Measurements from ENCODE around the gene OGDH. TPM values are rescaled to one million over a fixed set of nuclear protein-coding genes. Genes with fewer than 3 reads are reported as not detected.

OGDH gene
- total and polyA plus RNA-seq, 2 experiments from 2014 or later, result 13.5 to 76.9 TPM

GRCh38 chr7:44694326-44694725, 87.9 kb downstream of the OGDH start:
- no peaks in the 10 kb centered on the region for H3K4me1 Mint-ChIP-seq
- no peak overlapping the region for H3K27ac Mint-ChIP-seq
- no peaks in the 10 kb centered on the region for H3F3A ChIP-seq (replicated peaks; ENCODE audit: low read depth)
- H3K27me3 Mint-ChIP-seq (ENCODE audit: insufficient read depth, low read depth, poor library complexity), result peaks cover 4% of the 10 kb centered on the region
- H3K9me3 Mint-ChIP-seq, result no peaks in the 10 kb centered on the region
- H3K4me2 ChIP-seq, result no peak overlapping the region
- peaks cover 53% of the 10 kb centered on the region for H3K36me3 Mint-ChIP-seq (ENCODE audit: low read depth)
- peaks cover 7% of the 10 kb centered on the region; the same call in 1 of the 2 replicates for H3K36me3 ChIP-seq (ENCODE audit: insufficient read depth)
- H3K9me2 ChIP-seq (ENCODE audit: insufficient read depth), result no peaks in the 10 kb centered on the region
- no peaks in the 10 kb centered on the region for H4K20me1 ChIP-seq (replicated peaks; ENCODE audit: insufficient read depth)
- H3K27me3 ChIP-seq (ENCODE audit: insufficient read depth), result no peaks in the 10 kb centered on the region
- H3K4me1 ChIP-seq (ENCODE audit: insufficient read depth), result no peaks in the 10 kb centered on the region
- ATAC-seq, result no peak
- H3K4me3 ChIP-seq, result no peak overlapping the region
- TF ChIP-seq ZNF462 (CRISPR knock-in tag; IDR thresholded peaks at IDR 0.05) (no peak), CTCF (conservative IDR thresholded peaks at IDR 0.05; ENCODE audit: low read depth in 2 of 2) (no peak), STAT1 (IDR thresholded peaks at IDR 0.05; ENCODE audit: unreplicated experiment) (no peak), JUNB (IDR thresholded peaks at IDR 0.05; ENCODE audit: unreplicated experiment) (no peak), ETS1 (IDR thresholded peaks at IDR 0.05) (no peak), EZH2phosphoT487 (IDR thresholded peaks at IDR 0.05; ENCODE audit: unreplicated experiment) (no peak), NANOG (IDR thresholded peaks at IDR 0.05; ENCODE audit: borderline replicate concordance) (no peak), CREB1 (CRISPR knock-in tag; IDR thresholded peaks at IDR 0.05; ENCODE audit: low read depth) (no peak), EZH2 (IDR thresholded peaks at IDR 0.05; ENCODE audit: low read depth, unreplicated experiment) (no peak), ZNF331 (CRISPR knock-in tag; IDR thresholded peaks at IDR 0.05; ENCODE audit: low read depth) (no peak), POLR2AphosphoS5 (IDR thresholded peaks at IDR 0.05; ENCODE audit: low read depth) (no peak), ZNF114 (CRISPR knock-in tag; IDR thresholded peaks at IDR 0.05) (no peak), REST (IDR thresholded peaks at IDR 0.05; ENCODE audit: unreplicated experiment) (no peak)
- no peak for DNase-seq (ENCODE audit: low spot score)
- no peak overlapping the region for H3K27ac ChIP-seq (ENCODE audit: low read depth)
- H2AFZ ChIP-seq, result no peak overlapping the region
- H3K79me2 ChIP-seq (replicated peaks; ENCODE audit: insufficient read depth), result no peaks in the 10 kb centered on the region
- H3K4me3 Mint-ChIP-seq, result no peak overlapping the region

Measured in GM23338 (cell line).